ENCODE data around the gene EIF5B.

- TF ChIP-seq SUZ12 (IDR thresholded peaks at IDR 0.05; ENCODE audit: extremely low read depth, insufficient read depth, insufficient read length): no peak
- TF ChIP-seq ZNF274 (IDR thresholded peaks at IDR 0.05; ENCODE audit: low read depth, low read length): no peak
- TF ChIP-seq YY1 (IDR thresholded peaks at IDR 0.05; ENCODE audit: insufficient read depth, insufficient read length): no peak
Measured at GRCh38 chr2:99377879-99378278, 40.7 kb downstream of the EIF5B start.

All from NT2/D1 (cell line).